Measurements from ENCODE around the gene MYH10.

The MYH10 gene

GRCh38 chr17:8563981-8564602, 66.4 kb downstream of the MYH10 start:
- Histone ChIP-seq H3K9me2 (ENCODE audit: low read depth, low read length) (no peaks in the 10 kb centered on the region), H3K4me1 (ENCODE audit: insufficient read depth, low read length, severe bottlenecking) (no peaks in the 10 kb centered on the region), H3K27me3 (ENCODE audit: insufficient read depth, low read length) (no peaks in the 10 kb centered on the region), H2AFZ (ENCODE audit: low read length) (no peak overlapping the region), H3K27ac (ENCODE audit: low read depth, low read length, poor library complexity, severe bottlenecking) (no peak overlapping the region), H4K20me1 (ENCODE audit: insufficient read depth, low read length) (no peaks in the 10 kb centered on the region), H3K4me3 (ENCODE audit: low read depth, low read length, poor library complexity, severe bottlenecking) (no peak overlapping the region), H3K36me3 (ENCODE audit: insufficient read depth, low read length) (no peaks in the 10 kb centered on the region; the same call in 1 of the 2 replicates), H3K79me2 (ENCODE audit: insufficient read depth, low read length) (no peaks in the 10 kb centered on the region), H3F3A (ENCODE audit: insufficient read depth, low read length) (no peaks in the 10 kb centered on the region), H3K4me2 (ENCODE audit: low read length) (no peak overlapping the region), H3K9me3 (ENCODE audit: low read length) (no peaks in the 10 kb centered on the region), H3K9ac (ENCODE audit: low read length) (no peak overlapping the region)
- no peak for TF ChIP-seq EZH2 (IDR thresholded peaks at IDR 0.05; ENCODE audit: borderline replicate concordance, low read length)
- no peak for TF ChIP-seq CTCF (IDR thresholded peaks at IDR 0.05; ENCODE audit: low read length)

- H3K27me3 ChIP-seq (ENCODE audit: insufficient read depth, low read length), result no peaks in the 10 kb centered on the region
- no peak overlapping the region for H3K9ac ChIP-seq (ENCODE audit: low read length)
- H3K9me2 ChIP-seq (ENCODE audit: low read depth, low read length), result no peaks in the 10 kb centered on the region
- no peaks in the 10 kb centered on the region for H3K9me3 ChIP-seq (ENCODE audit: low read length)
- H4K20me1 ChIP-seq (ENCODE audit: insufficient read depth, low read length), result no peaks in the 10 kb centered on the region
- TF ChIP-seq CTCF (IDR thresholded peaks at IDR 0.05; ENCODE audit: low read length) (no peak), EZH2 (IDR thresholded peaks at IDR 0.05; ENCODE audit: borderline replicate concordance, low read length) (no peak)
- no peak overlapping the region for H2AFZ ChIP-seq (ENCODE audit: low read length)
- H3K4me1 ChIP-seq (ENCODE audit: insufficient read depth, low read length, severe bottlenecking), result no peaks in the 10 kb centered on the region
- no peaks in the 10 kb centered on the region for H3F3A ChIP-seq (ENCODE audit: insufficient read depth, low read length)
- H3K36me3 ChIP-seq (ENCODE audit: insufficient read depth, low read length), result no peaks in the 10 kb centered on the region
- no peak overlapping the region for H3K4me2 ChIP-seq (ENCODE audit: low read length)
- no peak overlapping the region for H3K27ac ChIP-seq (ENCODE audit: low read depth, low read length, poor library complexity, severe bottlenecking)
- H3K79me2 ChIP-seq (ENCODE audit: insufficient read depth, low read length), result no peaks in the 10 kb centered on the region
- no peak overlapping the region for H3K4me3 ChIP-seq (ENCODE audit: low read depth, low read length, poor library complexity, severe bottlenecking)
These were observed 67.3 kb downstream of the MYH10 start for GRCh38 chr17:8563024-8563776.

- Histone ChIP-seq H3K4me2 (ENCODE audit: low read length) (no peak overlapping the region), H3K79me2 (ENCODE audit: insufficient read depth, low read length) (no peaks in the 10 kb centered on the region), H3K9me3 (ENCODE audit: low read length) (no peaks in the 10 kb centered on the region), H3F3A (ENCODE audit: insufficient read depth, low read length) (no peaks in the 10 kb centered on the region), H3K36me3 (ENCODE audit: insufficient read depth, low read length) (no peaks in the 10 kb centered on the region), H3K9me2 (ENCODE audit: low read depth, low read length) (no peaks in the 10 kb centered on the region), H3K27ac (ENCODE audit: low read depth, low read length, poor library complexity, severe bottlenecking) (no peak overlapping the region), H4K20me1 (ENCODE audit: insufficient read depth, low read length) (no peaks in the 10 kb centered on the region), H2AFZ (ENCODE audit: low read length) (no peak overlapping the region), H3K27me3 (ENCODE audit: insufficient read depth, low read length) (no peaks in the 10 kb centered on the region), H3K4me1 (ENCODE audit: insufficient read depth, low read length, severe bottlenecking) (no peaks in the 10 kb centered on the region), H3K9ac (ENCODE audit: low read length) (no peak overlapping the region), H3K4me3 (ENCODE audit: low read depth, low read length, poor library complexity, severe bottlenecking) (no peak overlapping the region)
- no peak for TF ChIP-seq EZH2 (IDR thresholded peaks at IDR 0.05; ENCODE audit: borderline replicate concordance, low read length)
- no peak for TF ChIP-seq CTCF (IDR thresholded peaks at IDR 0.05; ENCODE audit: low read length)
These were observed 72.4 kb downstream of the MYH10 start for GRCh38 chr17:8558144-8558543.

All from OCI-LY1 (cell line).